Upper lobe of left lung (tissue), 6 donors: Measurements from ENCODE around the gene ACTL8. TPM values are rescaled to one million over a fixed set of nuclear protein-coding genes. Genes with fewer than 3 reads are reported as not detected.

Experiments used
- ATAC-seq, 2 donors: fragments of 200-7000 bp; cut with Tn5 transposase; one replicate each; pipeline ENCODE4 v1.9.1; 2022; ENCODE audit warnings: mild to moderate bottlenecking in 2 of 2, moderate library complexity in 2 of 2; ENCODE audit not compliant: low FRiP score in 2 of 2
- DNase-seq, 2 donors: peaks; one replicate each; pipeline ENCODE4 v3.0.0-alpha.2; 2019 to 2020
- H3K27ac ChIP-seq, 4 donors: fragments of 200-600 bp; sonication (generic); one replicate each; pipeline ENCODE4 v1.5.1; 2016 to 2019
- H3K27me3 ChIP-seq, 4 donors: fragments of 200-600 bp; sonication (generic); one replicate each; pipeline ENCODE4 v1.5.1; 2017 to 2019
- H3K36me3 ChIP-seq, 4 donors: fragments of 200-600 bp; sonication (generic); one replicate each; pipeline ENCODE4 v1.5.1; 2016 to 2019
- H3K4me1 ChIP-seq, 4 donors: fragments of 200-600 bp; sonication (generic); one replicate each; pipeline ENCODE4 v1.5.1; 2018 to 2019
- H3K4me3 ChIP-seq, 4 donors: fragments of 200-600 bp; sonication (generic); one replicate each; pipeline ENCODE4 v1.5.1; 2017 to 2019; ENCODE audit warnings: mild to moderate bottlenecking in 2 of 4, moderate library complexity in 1 of 4
- H3K9me3 ChIP-seq, 4 donors: fragments of 200-600 bp; sonication (generic); one replicate each; pipeline ENCODE4 v1.5.1; 2018 to 2019
- EP300 ChIP-seq, 4 donors: sonication (generic); formaldehyde crosslinking; IDR thresholded peaks; one replicate each; pipeline ENCODE4 v1.5.1; 2017; ENCODE audit warnings: antibody characterized with exemption in 4 of 4, control low read depth in 2 of 4
- POLR2A ChIP-seq, 4 donors: fragments of 450-650 bp; IDR thresholded peaks; one replicate each; pipeline ENCODE4 v1.5.1; 2016 to 2017; ENCODE audit warnings: antibody characterized with exemption in 4 of 4, mild to moderate bottlenecking in 2 of 4
- POLR2AphosphoS5 ChIP-seq, 2 donors: sonication (generic); formaldehyde crosslinking; IDR thresholded peaks; one replicate each; pipeline ENCODE4 v1.5.1; 2017; ENCODE audit warnings: antibody characterized with exemption in 2 of 2
- WGBS, 2 donors: methylation state at CpG; one replicate each; pipeline ENCODE4 v1.1.5; 2017 to 2018; 5-methylcytosine and 5-hydroxymethylcytosine counted together
- total RNA-seq, 6 donors: library from RNA; depleted of rRNA in 4 of 6; stranded (reverse); fragments of >200 nt in 4 of 6; gene quantifications; one replicate each; pipeline versions ENCODE4 v1.1.0 to v1.2.1, GENCODE V29; 2016 to 2021
- TF ChIP-seq, protein P1 (sequence below), 6 experiments: fragments of 450-650 bp in 4 of 6; fragments of 200-600 bp in 2 of 6; sonication (generic) in 2 of 6; IDR thresholded peaks; one replicate each; pipeline ENCODE4 v1.5.1; 2016 to 2019; ENCODE audit warnings: antibody characterized with exemption in 6 of 6
- donor health status: DM: no; HTN: no; CAD: no; lungs with moderate emphysema.
- donor health status: DM: no; HTN: yes; CAD: no; lungs with severe emphysema.

ACTL8 gene
- total RNA-seq, 6 donors from 2014 or later: not detected

DNA sequence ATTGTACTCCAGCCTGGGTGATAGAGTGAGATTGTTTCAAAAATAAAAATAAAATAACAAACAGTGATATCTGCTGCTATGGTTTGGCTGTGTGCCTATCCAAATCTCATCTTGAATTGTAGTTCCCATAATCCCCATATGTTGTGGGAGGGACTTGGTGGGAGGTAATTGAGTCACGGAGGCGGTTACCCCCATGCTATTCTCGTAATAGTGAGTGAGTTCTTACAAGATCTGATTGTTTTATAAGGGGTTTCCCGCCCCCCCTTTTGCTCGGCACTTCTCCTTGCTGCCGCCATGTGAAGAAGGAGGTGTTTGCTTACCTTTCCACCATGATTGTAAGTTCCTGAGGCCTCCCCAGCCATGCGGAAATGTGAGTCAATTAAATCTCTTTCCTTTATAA, 47.8 kb downstream of the ACTL8 start:
- Histone ChIP-seq H3K9me3 (no peaks in the 10 kb centered on the region), H3K27me3 (no peaks in the 10 kb centered on the region), H3K27ac (no peak overlapping the region), H3K4me1 (no peaks in the 10 kb centered on the region), H3K4me3 (no peak overlapping the region), H3K36me3 (no peaks in the 10 kb centered on the region)
- WGBS, 2 donors: 74 to 78% methylated on average over 7 of the region's 7 CpGs
- ATAC-seq (no peak), DNase-seq (no peak)
- TF ChIP-seq EP300 (IDR thresholded peaks at IDR 0.05) (no peak), POLR2AphosphoS5 (IDR thresholded peaks at IDR 0.05) (no peak), POLR2A (IDR thresholded peaks at IDR 0.05) (no peak)
- TF ChIP-seq, protein P1, sequence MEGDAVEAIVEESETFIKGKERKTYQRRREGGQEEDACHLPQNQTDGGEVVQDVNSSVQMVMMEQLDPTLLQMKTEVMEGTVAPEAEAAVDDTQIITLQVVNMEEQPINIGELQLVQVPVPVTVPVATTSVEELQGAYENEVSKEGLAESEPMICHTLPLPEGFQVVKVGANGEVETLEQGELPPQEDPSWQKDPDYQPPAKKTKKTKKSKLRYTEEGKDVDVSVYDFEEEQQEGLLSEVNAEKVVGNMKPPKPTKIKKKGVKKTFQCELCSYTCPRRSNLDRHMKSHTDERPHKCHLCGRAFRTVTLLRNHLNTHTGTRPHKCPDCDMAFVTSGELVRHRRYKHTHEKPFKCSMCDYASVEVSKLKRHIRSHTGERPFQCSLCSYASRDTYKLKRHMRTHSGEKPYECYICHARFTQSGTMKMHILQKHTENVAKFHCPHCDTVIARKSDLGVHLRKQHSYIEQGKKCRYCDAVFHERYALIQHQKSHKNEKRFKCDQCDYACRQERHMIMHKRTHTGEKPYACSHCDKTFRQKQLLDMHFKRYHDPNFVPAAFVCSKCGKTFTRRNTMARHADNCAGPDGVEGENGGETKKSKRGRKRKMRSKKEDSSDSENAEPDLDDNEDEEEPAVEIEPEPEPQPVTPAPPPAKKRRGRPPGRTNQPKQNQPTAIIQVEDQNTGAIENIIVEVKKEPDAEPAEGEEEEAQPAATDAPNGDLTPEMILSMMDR (IDR thresholded peaks at IDR 0.05): no peak

DNA sequence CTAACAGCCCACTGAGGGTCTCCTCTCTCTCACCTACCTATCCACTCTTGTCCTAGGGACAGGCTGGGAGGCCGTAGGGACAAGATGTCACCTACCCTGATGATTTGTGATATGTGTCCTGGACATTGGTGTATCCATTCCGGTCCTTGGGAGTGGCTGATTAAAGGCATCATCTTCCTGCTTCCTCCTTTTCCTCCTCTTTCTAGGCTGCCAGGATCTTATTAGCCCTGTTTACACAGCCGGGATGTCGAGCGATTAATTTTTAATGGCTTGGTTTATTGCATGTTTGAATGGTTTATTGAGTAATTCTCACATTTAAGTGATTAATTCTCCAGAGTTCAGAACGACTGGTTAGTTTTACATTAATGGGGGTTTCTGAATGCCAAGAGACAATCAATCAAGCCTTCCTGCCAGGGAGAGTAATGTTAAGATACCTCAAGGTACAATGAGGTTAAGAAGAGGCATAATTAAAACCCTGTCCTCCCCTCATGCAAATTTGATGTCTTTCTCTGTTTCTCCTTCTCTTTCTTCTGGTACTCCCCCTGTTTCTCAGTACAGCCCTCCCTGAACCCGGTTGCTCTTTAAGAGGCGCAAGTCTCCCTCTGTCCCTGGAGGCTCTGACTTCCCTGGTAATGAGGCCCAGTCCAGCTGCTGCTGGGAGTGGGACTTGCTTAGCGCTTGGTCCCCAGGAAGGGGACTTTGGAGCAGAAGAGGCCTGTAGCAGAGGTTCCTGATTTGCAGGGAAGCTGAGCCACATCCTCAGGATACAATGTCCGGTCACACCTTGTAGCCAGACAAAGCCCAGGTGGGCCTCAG, 50.9 kb downstream of the ACTL8 start:
- TF ChIP-seq, protein P1 (IDR thresholded peaks at IDR 0.05): no peak
- TF ChIP-seq POLR2AphosphoS5 (IDR thresholded peaks at IDR 0.05) (no peak), EP300 (IDR thresholded peaks at IDR 0.05) (no peak), POLR2A (IDR thresholded peaks at IDR 0.05) (no peak)
- Histone ChIP-seq H3K4me3 (no peak overlapping the region), H3K36me3 (no peaks in the 10 kb centered on the region), H3K27ac (no peak overlapping the region), H3K4me1 (no peaks in the 10 kb centered on the region), H3K27me3 (no peaks in the 10 kb centered on the region), H3K9me3 (no peaks in the 10 kb centered on the region)
- DNase-seq: no peak
- WGBS, 2 donors: 75% methylated on average over 10 of the region's 10 CpGs
- ATAC-seq: no peak

GRCh38 chr1:17808816-17809215, 53.7 kb downstream of the ACTL8 start:
- Histone ChIP-seq H3K9me3 (no peaks in the 10 kb centered on the region), H3K36me3 (no peaks in the 10 kb centered on the region), H3K27me3 (no peaks in the 10 kb centered on the region), H3K27ac (no peak overlapping the region), H3K4me3 (no peak overlapping the region), H3K4me1 (no peaks in the 10 kb centered on the region)
- ATAC-seq (no peak), DNase-seq (no peak)
- WGBS, 2 donors: 69 to 73% methylated on average over 6 of the region's 6 CpGs
- no peak for TF ChIP-seq POLR2A (IDR thresholded peaks at IDR 0.05)
- TF ChIP-seq, protein P1 (IDR thresholded peaks at IDR 0.05): no peak
- no peak for TF ChIP-seq POLR2AphosphoS5 (IDR thresholded peaks at IDR 0.05)
- no peak for TF ChIP-seq EP300 (IDR thresholded peaks at IDR 0.05)

DNA sequence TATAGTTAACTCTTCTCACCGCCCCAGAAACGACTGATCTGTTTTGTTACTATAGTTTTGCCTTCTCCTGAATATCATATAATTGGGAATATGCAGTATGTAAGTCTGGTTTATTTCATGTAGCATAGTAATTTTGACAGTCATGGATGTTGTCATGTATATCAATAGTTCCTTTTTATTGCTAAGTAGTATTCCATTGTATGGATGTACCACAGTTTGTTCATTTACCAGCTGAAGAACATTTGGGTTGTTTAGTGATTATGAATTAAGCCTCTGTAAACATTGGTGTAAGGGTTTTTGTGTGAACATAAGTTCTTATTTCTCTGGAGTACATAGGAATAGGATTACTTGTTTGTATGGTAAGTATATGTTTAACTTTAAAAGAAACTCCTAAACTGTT, 55.5 kb downstream of the ACTL8 start:
- 74 to 96% methylated on average over 2 of the region's 2 CpGs for WGBS, 2 donors
- TF ChIP-seq EP300 (IDR thresholded peaks at IDR 0.05) (no peak), POLR2AphosphoS5 (IDR thresholded peaks at IDR 0.05) (no peak)
- Histone ChIP-seq H3K4me1 (no peaks in the 10 kb centered on the region), H3K27me3 (no peaks in the 10 kb centered on the region), H3K4me3 (no peak overlapping the region), H3K27ac (no peak overlapping the region), H3K9me3 (peaks cover 0 to 3% (median 0%) of the 10 kb centered on the region in 4 donors), H3K36me3 (no peaks in the 10 kb centered on the region)
- no peak for ATAC-seq
- no peak for DNase-seq

DNA sequence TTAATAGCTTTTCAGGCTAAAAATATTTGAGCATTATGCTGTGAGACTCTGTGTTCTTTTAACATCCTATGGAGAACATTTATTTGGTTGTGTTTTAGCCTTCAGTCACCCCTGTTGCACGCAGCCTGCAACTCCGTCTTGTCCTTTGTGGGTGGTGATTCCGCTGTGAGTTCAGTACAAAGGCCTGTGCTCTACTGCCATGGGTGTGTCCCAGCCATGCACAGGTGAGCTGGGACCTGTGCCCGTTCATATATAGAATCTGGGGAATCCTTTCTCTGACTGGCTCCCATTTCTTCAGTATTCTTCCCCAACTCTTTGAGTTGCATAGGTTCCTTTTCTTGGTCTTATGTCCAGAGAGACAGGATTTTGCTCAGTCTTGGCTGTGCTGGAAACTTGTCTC, 61.4 kb downstream of the ACTL8 start:
- Histone ChIP-seq H3K27ac (no peak overlapping the region), H3K36me3 (no peaks in the 10 kb centered on the region), H3K9me3 (peaks cover 0 to 6% (median 0%) of the 10 kb centered on the region in 4 donors), H3K4me3 (no peak overlapping the region), H3K4me1 (no peaks in the 10 kb centered on the region), H3K27me3 (no peaks in the 10 kb centered on the region)
- TF ChIP-seq POLR2A (IDR thresholded peaks at IDR 0.05) (no peak), POLR2AphosphoS5 (IDR thresholded peaks at IDR 0.05) (no peak)
- ATAC-seq (no peak), DNase-seq (no peak)
- WGBS, 2 donors: 78 to 89% methylated on average over 4 of the region's 4 CpGs
